HG02798 (cell line): ENCODE results near the gene ATP9A.

Source experiments
- ATAC-seq: cut with Tn5 transposase; IDR thresholded peaks from one replicate; pipeline ENCODE4 v1.9.1; 2021; ENCODE audit warnings: mild to moderate bottlenecking; ENCODE audit not compliant: unreplicated experiment, poor library complexity

Gene ATP9A

GRCh38 chr20:51565298-51566144 lies 202.7 kb downstream of the ATP9A start:
- ATAC-seq: no peak

GRCh38 chr20:51563486-51564332 lies 204.5 kb downstream of the ATP9A start:
- ATAC-seq: no peak

- ATAC-seq: no peak
Observed at GRCh38 chr20:51563174-51563485, 205.1 kb downstream of the ATP9A start.

GRCh38 chr20:51562332-51563173 lies 205.6 kb downstream of the ATP9A start:
- ATAC-seq: no peak

- no peak for ATAC-seq
Observed at GRCh38 chr20:51562027-51562331, 206.2 kb downstream of the ATP9A start.

- no peak for ATAC-seq
Observed at GRCh38 chr20:51560550-51561307, 207.5 kb downstream of the ATP9A start.

GRCh38 chr20:51560042-51560441 lies 208.1 kb downstream of the ATP9A start:
- ATAC-seq: no peak

GRCh38 chr20:51554538-51555165 lies 213.5 kb downstream of the ATP9A start:
- no peak for ATAC-seq

- ATAC-seq: no peak
Observed at GRCh38 chr20:51553897-51554486, 214.2 kb downstream of the ATP9A start.

- ATAC-seq: no peak
Observed at GRCh38 chr20:51551186-51551585, 217.0 kb downstream of the ATP9A start.

GRCh38 chr20:51549474-51549873 lies 218.7 kb downstream of the ATP9A start:
- ATAC-seq: no peak

- no peak for ATAC-seq
Observed at GRCh38 chr20:51547951-51548350, 220.2 kb downstream of the ATP9A start.
